SK-N-SH (cell line): Measurements from ENCODE around the gene EDN3. TPM values are rescaled to one million over a fixed set of nuclear protein-coding genes. Genes with fewer than 3 reads are reported as not detected.

Experiments used
- CTCF ChIA-PET: fragments of 300-600, 350-600 bp; formaldehyde crosslinking; extraction: SDS; loops from one replicate; lab custom pipeline; 2021; lab: Yijun Ruan, JAX
- POLR2A ChIA-PET: fragments of 350-600 bp; sonication (Branson Sonifier 250); formaldehyde crosslinking; extraction: SDS; loops from one replicate; lab custom pipeline; 2020; ENCODE audit warnings: antibody characterized with exemption, inconsistent platforms; lab: Yijun Ruan, JAX
- DNase-seq: peaks from one replicate; pipeline ENCODE4 v3.0.0; 2012
- H2AFZ ChIP-seq: fragments of 200-600 bp; sonication (generic); 2 replicates; pipeline ENCODE4 v1.8.1; 2016; ENCODE audit warnings: antibody characterized with exemption, mild to moderate bottlenecking, low read depth
- H3F3A ChIP-seq: fragments of 200-600 bp; sonication (generic); replicated peaks from 2 replicates; pipeline ENCODE3; 2016; ENCODE audit warnings: antibody characterized with exemption, mild to moderate bottlenecking; ENCODE audit not compliant: insufficient read depth
- H3K27ac ChIP-seq, 2 experiments: fragments of 200-500 bp in 1 of 2; fragments of 200-600 bp in 1 of 2; sonication (Bioruptor generic) in 1 of 2; sonication (generic), shearing (Covaris generic) in 1 of 2; 2 replicates each; pipeline versions ENCODE4 v1.5.1 to v1.6.1; 2014 to 2016; ENCODE audit warnings: low read depth in 2 of 2, inconsistent platforms in 1 of 2, low read length in 1 of 2, mild to moderate bottlenecking in 1 of 2, mixed read lengths in 1 of 2
- H3K27me3 ChIP-seq: fragments of 200-600 bp; sonication (generic), shearing (Covaris generic); 2 replicates; pipeline ENCODE4 v1.6.1; 2016; ENCODE audit warnings: mixed run types; ENCODE audit not compliant: insufficient read depth
- H3K36me3 ChIP-seq, 2 experiments: fragments of 200-500 bp in 1 of 2; fragments of 200-600 bp in 1 of 2; sonication (Bioruptor generic) in 1 of 2; sonication (generic) in 1 of 2; replicated peaks in 1 of 2; 2 replicates each; pipeline versions ENCODE3 to v1.5.1; 2014 to 2016; ENCODE audit warnings: low read length in 1 of 2, mild to moderate bottlenecking in 1 of 2; ENCODE audit not compliant: insufficient read depth in 2 of 2, control insufficient read depth in 1 of 2
- H3K4me1 ChIP-seq, 2 experiments: fragments of 200-500 bp in 1 of 2; fragments of 200-600 bp in 1 of 2; sonication (Bioruptor generic) in 1 of 2; sonication (generic), shearing (Covaris generic) in 1 of 2; 2 replicates each; pipeline versions ENCODE4 v1.5.1 to v1.6.1; 2014 to 2016; ENCODE audit warnings: low read depth in 1 of 2, low read length in 1 of 2, mixed run types in 1 of 2; ENCODE audit not compliant: insufficient read depth in 2 of 2, control insufficient read depth in 1 of 2
- H3K4me2 ChIP-seq: fragments of 200-600 bp; sonication (generic), shearing (Covaris generic); 2 replicates; pipeline ENCODE4 v1.6.1; 2017; ENCODE audit warnings: mixed run types
- H3K4me3 ChIP-seq, 2 experiments: fragments of 200-500 bp in 1 of 2; fragments of 200-600 bp in 1 of 2; sonication (Bioruptor generic) in 1 of 2; sonication (generic), shearing (Covaris generic) in 1 of 2; 2 replicates each; pipeline versions ENCODE4 v1.5.1 to v1.8.1; 2014 to 2016; ENCODE audit warnings: low read depth in 2 of 2, inconsistent platforms in 1 of 2, low read length in 1 of 2, mild to moderate bottlenecking in 1 of 2, mixed read lengths in 1 of 2, moderate library complexity in 1 of 2
- H3K79me2 ChIP-seq: fragments of 200-600 bp; sonication (generic); 2 replicates; pipeline ENCODE4 v1.8.1; 2017; ENCODE audit warnings: mild to moderate bottlenecking; ENCODE audit not compliant: insufficient read depth
- H3K9ac ChIP-seq: fragments of 200-600 bp; sonication (generic); 2 replicates; pipeline ENCODE4 v1.6.1; 2017; ENCODE audit warnings: mixed run types
- H3K9me2 ChIP-seq: fragments of 200-600 bp; sonication (generic); 2 replicates; pipeline ENCODE4 v1.6.1; 2017; ENCODE audit warnings: mixed run types
- H3K9me3 ChIP-seq: fragments of 200-600 bp; sonication (generic); 2 replicates; pipeline ENCODE4 v1.6.1; 2017; ENCODE audit warnings: mixed run types, mild to moderate bottlenecking, moderate library complexity
- H4K20me1 ChIP-seq: fragments of 200-600 bp; sonication (generic); 2 replicates; pipeline ENCODE4 v1.6.1; 2017; ENCODE audit warnings: mild to moderate bottlenecking, mixed run types; ENCODE audit not compliant: insufficient read depth
- CHD2 ChIP-seq: fragments of 150-350 bp; IDR thresholded peaks from 2 replicates; pipeline ENCODE4 v1.6.1; 2018; ENCODE audit warnings: low read length; ENCODE audit not compliant: partially characterized antibody
- CTCF ChIP-seq: fragments of 200-600 bp; sonication (generic); IDR thresholded peaks from 2 replicates; pipeline ENCODE4 v1.6.1; 2017; ENCODE audit warnings: antibody characterized with exemption, mild to moderate bottlenecking, moderate library complexity
- FOSL2 ChIP-seq: IDR thresholded peaks from 2 replicates; pipeline ENCODE4 v1.4.0; 2012; ENCODE audit warnings: low read depth, mild to moderate bottlenecking, moderate library complexity, borderline replicate concordance
- FOXJ3 ChIP-seq: sonication (generic); formaldehyde crosslinking; IDR thresholded peaks from 2 replicates; pipeline ENCODE4 v1.5.1; 2020; ENCODE audit warnings: mild to moderate bottlenecking, missing genetic modification reagents
- GABPA ChIP-seq: IDR thresholded peaks from 2 replicates; pipeline ENCODE4 v1.4.0; 2012; ENCODE audit warnings: low read depth, mild to moderate bottlenecking
- JUND ChIP-seq: IDR thresholded peaks from 2 replicates; pipeline ENCODE4 v1.4.0; 2012
- MEF2A ChIP-seq: IDR thresholded peaks from 2 replicates; pipeline ENCODE4 v1.4.0; 2012; ENCODE audit warnings: low read depth, borderline replicate concordance
- NFIC ChIP-seq: IDR thresholded peaks from 2 replicates; pipeline ENCODE4 v1.4.0; 2012; ENCODE audit warnings: borderline replicate concordance
- NRF1 ChIP-seq: IDR thresholded peaks from 2 replicates; pipeline ENCODE4 v1.6.1; 2012; ENCODE audit warnings: low read depth, mild to moderate bottlenecking, low read length
- POLR2AphosphoS5 ChIP-seq: IDR thresholded peaks from 2 replicates; pipeline ENCODE4 v1.6.1; 2012; ENCODE audit warnings: low read depth, low read length
- RAD21 ChIP-seq: IDR thresholded peaks from 2 replicates; pipeline ENCODE4 v1.6.1; 2012; ENCODE audit warnings: mild to moderate bottlenecking, low read length
- RFX5 ChIP-seq: IDR thresholded peaks from 2 replicates; pipeline ENCODE4 v1.6.1; 2012; ENCODE audit warnings: mild to moderate bottlenecking, improper control_type of control experiment, low read length
- TAF1 ChIP-seq: IDR thresholded peaks from 2 replicates; pipeline ENCODE4 v1.6.1; 2012; ENCODE audit warnings: low read depth, mild to moderate bottlenecking, low read length, moderate library complexity, borderline replicate concordance
- TCF12 ChIP-seq: IDR thresholded peaks from 2 replicates; pipeline ENCODE4 v1.4.0; 2012
- TEAD4 ChIP-seq: IDR thresholded peaks from 2 replicates; pipeline ENCODE4 v1.4.0; 2012; ENCODE audit warnings: mild to moderate bottlenecking, borderline replicate concordance; ENCODE audit not compliant: insufficient read depth
- USF1 ChIP-seq: IDR thresholded peaks from 2 replicates; pipeline ENCODE4 v1.4.0; 2012; ENCODE audit warnings: low read depth, borderline replicate concordance
- YY1 ChIP-seq: IDR thresholded peaks from 2 replicates; pipeline ENCODE4 v1.4.0; 2012; ENCODE audit warnings: low read depth, mild to moderate bottlenecking
- WGBS: methylation state at CpG from one replicate; pipeline ENCODE4 v1.1.6; 2017; ENCODE audit warnings: low lambda C conversion rate; 5-methylcytosine and 5-hydroxymethylcytosine counted together
- polyA plus RNA-seq, 3 experiments: library from polyadenylated mRNA; depleted of rRNA; stranded (reverse); fragments of >200 nt; gene quantifications; 2 replicates each; pipeline ENCODE4 v1.2.3, GENCODE V29; 2012
- TF ChIP-seq, protein P1 (sequence below): fragments of 150-350 bp; IDR thresholded peaks from 2 replicates; pipeline ENCODE4 v1.6.1; 2016; ENCODE audit warnings: mild to moderate bottlenecking, low read depth, low read length
- TF ChIP-seq, protein P2 (sequence below): IDR thresholded peaks from 2 replicates; pipeline ENCODE4 v1.6.1; 2012; ENCODE audit warnings: mild to moderate bottlenecking, low read depth, low read length, moderate library complexity

The EDN3 gene
- polyA plus RNA-seq, 1 of the 3 experiments (the other 2 are of a cell fraction): 0.02 TPM

- no peaks in the 10 kb centered on the region for H4K20me1 ChIP-seq
- no peak overlapping the region for H3K4me3 ChIP-seq
- H3K4me1 ChIP-seq: peaks cover 0 to 5% of the 10 kb centered on the region in 2 experiments; a peak in 1 of 4 replicates
- ChIA-PET CTCF (interaction anchor here (0.9 to 1.5 kb wide), 3 partner anchors 11 to 19 kb away, joined by 3 read pairs; no protein-coding TSS in a partner anchor), POLR2A (no interaction called here)
- H3F3A ChIP-seq: no peaks in the 10 kb centered on the region
- no peaks in the 10 kb centered on the region for H3K9me3 ChIP-seq
- no peaks in the 10 kb centered on the region for H3K79me2 ChIP-seq
- H3K36me3 ChIP-seq: no peaks in the 10 kb centered on the region
- H3K9ac ChIP-seq: no peak overlapping the region
- no peak overlapping the region for H3K27ac ChIP-seq
- H3K9me2 ChIP-seq: no peaks in the 10 kb centered on the region
- no peak overlapping the region for H3K4me2 ChIP-seq
- H2AFZ ChIP-seq: no peak overlapping the region
- WGBS: 42% methylated on average over 3 of the region's 3 CpGs
- no peak for DNase-seq
- TF ChIP-seq MEF2A (no peak), YY1 (no peak), CHD2 (no peak), TCF12 (no peak), NRF1 (no peak), POLR2AphosphoS5 (no peak), CTCF (no peak), JUND (no peak), RAD21 (no peak), FOXJ3 (no peak), FOSL2 (no peak), TEAD4 (no peak), NFIC (no peak), GABPA (no peak)
- H3K27me3 ChIP-seq: 0 out of 2 replicates have a peak, but pooled peaks cover 7% of the 10 kb centered on the region
These were observed 8.8 kb downstream of the EDN3 start for GRCh38 chr20:59309218-59309617.

- no peak overlapping the region for H3K4me2 ChIP-seq
- TF ChIP-seq, protein P1, sequence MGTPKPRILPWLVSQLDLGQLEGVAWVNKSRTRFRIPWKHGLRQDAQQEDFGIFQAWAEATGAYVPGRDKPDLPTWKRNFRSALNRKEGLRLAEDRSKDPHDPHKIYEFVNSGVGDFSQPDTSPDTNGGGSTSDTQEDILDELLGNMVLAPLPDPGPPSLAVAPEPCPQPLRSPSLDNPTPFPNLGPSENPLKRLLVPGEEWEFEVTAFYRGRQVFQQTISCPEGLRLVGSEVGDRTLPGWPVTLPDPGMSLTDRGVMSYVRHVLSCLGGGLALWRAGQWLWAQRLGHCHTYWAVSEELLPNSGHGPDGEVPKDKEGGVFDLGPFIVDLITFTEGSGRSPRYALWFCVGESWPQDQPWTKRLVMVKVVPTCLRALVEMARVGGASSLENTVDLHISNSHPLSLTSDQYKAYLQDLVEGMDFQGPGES: no peak
- TF ChIP-seq TAF1 (no peak), FOSL2 (no peak), TEAD4 (no peak), USF1 (no peak), RFX5 (no peak), JUND (no peak)
- TF ChIP-seq, protein P2, sequence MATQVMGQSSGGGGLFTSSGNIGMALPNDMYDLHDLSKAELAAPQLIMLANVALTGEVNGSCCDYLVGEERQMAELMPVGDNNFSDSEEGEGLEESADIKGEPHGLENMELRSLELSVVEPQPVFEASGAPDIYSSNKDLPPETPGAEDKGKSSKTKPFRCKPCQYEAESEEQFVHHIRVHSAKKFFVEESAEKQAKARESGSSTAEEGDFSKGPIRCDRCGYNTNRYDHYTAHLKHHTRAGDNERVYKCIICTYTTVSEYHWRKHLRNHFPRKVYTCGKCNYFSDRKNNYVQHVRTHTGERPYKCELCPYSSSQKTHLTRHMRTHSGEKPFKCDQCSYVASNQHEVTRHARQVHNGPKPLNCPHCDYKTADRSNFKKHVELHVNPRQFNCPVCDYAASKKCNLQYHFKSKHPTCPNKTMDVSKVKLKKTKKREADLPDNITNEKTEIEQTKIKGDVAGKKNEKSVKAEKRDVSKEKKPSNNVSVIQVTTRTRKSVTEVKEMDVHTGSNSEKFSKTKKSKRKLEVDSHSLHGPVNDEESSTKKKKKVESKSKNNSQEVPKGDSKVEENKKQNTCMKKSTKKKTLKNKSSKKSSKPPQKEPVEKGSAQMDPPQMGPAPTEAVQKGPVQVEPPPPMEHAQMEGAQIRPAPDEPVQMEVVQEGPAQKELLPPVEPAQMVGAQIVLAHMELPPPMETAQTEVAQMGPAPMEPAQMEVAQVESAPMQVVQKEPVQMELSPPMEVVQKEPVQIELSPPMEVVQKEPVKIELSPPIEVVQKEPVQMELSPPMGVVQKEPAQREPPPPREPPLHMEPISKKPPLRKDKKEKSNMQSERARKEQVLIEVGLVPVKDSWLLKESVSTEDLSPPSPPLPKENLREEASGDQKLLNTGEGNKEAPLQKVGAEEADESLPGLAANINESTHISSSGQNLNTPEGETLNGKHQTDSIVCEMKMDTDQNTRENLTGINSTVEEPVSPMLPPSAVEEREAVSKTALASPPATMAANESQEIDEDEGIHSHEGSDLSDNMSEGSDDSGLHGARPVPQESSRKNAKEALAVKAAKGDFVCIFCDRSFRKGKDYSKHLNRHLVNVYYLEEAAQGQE: no peak
- TF ChIP-seq, all 33 proteins: peak for 0
- H3K4me1 ChIP-seq: peaks cover 0 to 23% of the 10 kb centered on the region in 2 experiments; a peak in 1 of 4 replicates
- no peaks in the 10 kb centered on the region for H3K79me2 ChIP-seq
- H2AFZ ChIP-seq: no peak overlapping the region
- 71% methylated on average over 2 of the region's 2 CpGs for WGBS
- no peak overlapping the region for H3K9ac ChIP-seq
- H3K4me3 ChIP-seq: no peak overlapping the region
- ChIA-PET POLR2A (no interaction called here), CTCF (interaction anchor here (1.9 kb wide), 1 partner anchor 181 kb away, joined by 4 read pairs; no protein-coding TSS in a partner anchor)
- no peaks in the 10 kb centered on the region for H4K20me1 ChIP-seq
- H3K27me3 ChIP-seq: no peaks in the 10 kb centered on the region
- no peaks in the 10 kb centered on the region for H3K9me3 ChIP-seq
- no peak overlapping the region; a peak in 1 of 4 replicates for H3K27ac ChIP-seq
- DNase-seq: no peak
- H3F3A ChIP-seq: no peaks in the 10 kb centered on the region
- no peaks in the 10 kb centered on the region for H3K36me3 ChIP-seq
- no peaks in the 10 kb centered on the region for H3K9me2 ChIP-seq
These were observed 14.6 kb downstream of the EDN3 start for GRCh38 chr20:59314997-59315396.
